GM12873 (cell line): Measurements from ENCODE around the gene TOR1AIP2.

ENCODE experiments used
- TF ChIP-seq, protein P1 (sequence below): IDR thresholded peaks from 2 replicates; pipeline ENCODE4 v1.5.1; 2012; ENCODE audit warnings: low read depth, mild to moderate bottlenecking, moderate library complexity, low read length, control low read depth; ENCODE audit not compliant: insufficient read depth; ENCODE audit errors: missing control alignments

Gene TOR1AIP2

DNA sequence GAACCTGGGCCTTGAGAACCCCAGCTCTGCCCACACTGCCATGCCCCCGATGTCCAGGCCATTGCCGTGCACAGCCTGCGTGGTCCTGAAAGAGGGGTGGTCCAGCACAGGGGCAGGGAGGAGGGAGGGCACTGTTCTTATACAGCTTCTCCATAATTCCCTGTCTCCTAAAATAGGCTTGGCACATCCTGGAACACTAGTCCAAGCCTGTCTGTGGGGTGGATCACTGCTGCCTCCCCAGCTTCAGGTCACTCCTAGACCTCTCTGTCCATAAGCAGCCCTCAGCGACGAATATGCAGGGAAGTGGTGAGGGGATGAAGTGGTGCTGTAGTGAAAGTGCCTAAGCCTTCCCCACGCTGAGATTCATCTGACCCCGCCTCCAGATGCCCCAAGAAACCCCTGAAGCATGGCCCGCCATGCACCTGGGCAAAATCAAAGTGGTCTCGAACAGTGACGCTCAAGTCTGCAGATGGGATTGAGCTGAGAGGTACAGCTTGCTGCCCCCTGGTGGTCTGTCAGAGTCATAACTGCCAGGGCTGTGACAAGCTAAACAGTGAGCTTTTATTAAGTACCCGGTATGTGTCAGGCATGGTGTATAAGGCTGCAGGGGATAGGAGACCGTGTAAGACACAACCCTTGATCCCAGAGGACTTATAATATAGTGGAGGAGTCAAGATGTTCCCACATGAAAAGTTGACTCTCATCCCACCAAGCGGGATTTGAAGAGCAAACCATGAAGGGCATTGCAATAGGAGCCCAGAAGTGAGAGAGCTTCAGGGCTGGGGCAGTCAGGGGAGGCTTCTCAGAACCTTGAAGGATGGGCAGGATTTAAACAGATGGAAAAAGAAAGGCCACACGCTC lies 67.9 kb downstream of the TOR1AIP2 start:
- TF ChIP-seq, protein P1, sequence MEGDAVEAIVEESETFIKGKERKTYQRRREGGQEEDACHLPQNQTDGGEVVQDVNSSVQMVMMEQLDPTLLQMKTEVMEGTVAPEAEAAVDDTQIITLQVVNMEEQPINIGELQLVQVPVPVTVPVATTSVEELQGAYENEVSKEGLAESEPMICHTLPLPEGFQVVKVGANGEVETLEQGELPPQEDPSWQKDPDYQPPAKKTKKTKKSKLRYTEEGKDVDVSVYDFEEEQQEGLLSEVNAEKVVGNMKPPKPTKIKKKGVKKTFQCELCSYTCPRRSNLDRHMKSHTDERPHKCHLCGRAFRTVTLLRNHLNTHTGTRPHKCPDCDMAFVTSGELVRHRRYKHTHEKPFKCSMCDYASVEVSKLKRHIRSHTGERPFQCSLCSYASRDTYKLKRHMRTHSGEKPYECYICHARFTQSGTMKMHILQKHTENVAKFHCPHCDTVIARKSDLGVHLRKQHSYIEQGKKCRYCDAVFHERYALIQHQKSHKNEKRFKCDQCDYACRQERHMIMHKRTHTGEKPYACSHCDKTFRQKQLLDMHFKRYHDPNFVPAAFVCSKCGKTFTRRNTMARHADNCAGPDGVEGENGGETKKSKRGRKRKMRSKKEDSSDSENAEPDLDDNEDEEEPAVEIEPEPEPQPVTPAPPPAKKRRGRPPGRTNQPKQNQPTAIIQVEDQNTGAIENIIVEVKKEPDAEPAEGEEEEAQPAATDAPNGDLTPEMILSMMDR, result peak; percentile 96

DNA sequence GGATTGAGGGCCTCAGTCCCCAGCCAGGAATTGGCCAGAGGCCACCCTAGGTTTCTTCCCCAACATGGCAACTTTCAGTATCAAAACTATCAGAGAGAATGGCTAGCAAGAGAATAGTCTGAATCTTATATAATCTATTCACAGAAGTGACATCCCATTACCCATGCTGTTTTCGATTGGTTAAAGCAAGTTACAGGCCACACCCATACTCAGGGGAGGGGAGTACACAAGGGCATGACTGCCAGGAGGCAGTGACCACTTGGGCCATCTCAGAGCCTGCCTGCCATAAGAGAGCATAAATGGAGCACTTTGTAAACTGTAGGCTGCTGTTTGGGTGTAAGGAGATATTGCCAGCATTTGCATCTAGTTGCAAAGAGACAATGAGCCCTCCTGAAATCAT lies 69.1 kb downstream of the TOR1AIP2 start:
- TF ChIP-seq, protein P1, result no peak

DNA sequence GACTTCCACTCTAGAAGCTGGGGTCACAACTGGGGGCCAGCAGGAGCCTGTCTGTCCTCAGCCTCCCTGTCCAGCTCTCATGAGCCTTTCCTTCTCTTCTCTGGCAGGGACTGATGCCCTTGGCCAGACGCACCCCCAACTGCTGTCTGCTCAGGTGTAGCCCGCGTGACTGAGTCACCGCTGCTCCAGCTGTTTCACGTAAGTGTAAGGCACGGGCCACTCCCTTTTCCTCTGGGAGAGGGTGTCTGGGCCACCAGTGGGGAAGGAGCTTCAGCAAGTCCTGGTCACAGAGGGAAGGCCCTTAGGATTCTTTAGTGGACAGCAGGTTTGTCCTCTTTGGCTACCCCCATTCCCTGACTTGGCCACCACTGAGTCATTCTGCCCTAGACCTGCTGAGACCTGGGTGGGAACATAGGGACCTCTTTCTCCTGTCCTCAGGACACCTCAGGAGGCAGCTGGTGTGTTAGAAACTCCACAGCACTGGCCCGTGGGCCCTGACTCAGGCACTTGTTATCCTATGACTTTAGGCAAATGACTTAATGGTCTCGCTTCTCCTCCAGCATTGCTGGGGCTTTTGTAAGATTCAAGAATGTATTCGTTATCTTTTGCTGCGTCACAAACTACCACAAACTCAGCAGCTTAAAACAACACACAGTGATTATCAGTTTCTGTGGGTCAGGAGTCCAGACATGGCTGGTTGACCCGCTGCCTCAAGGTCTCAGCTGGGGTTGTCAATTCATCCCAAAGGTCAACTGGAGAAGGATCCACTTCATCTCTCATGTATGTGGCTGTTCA lies 69.7 kb downstream of the TOR1AIP2 start:
- TF ChIP-seq, protein P1, result no peak

DNA sequence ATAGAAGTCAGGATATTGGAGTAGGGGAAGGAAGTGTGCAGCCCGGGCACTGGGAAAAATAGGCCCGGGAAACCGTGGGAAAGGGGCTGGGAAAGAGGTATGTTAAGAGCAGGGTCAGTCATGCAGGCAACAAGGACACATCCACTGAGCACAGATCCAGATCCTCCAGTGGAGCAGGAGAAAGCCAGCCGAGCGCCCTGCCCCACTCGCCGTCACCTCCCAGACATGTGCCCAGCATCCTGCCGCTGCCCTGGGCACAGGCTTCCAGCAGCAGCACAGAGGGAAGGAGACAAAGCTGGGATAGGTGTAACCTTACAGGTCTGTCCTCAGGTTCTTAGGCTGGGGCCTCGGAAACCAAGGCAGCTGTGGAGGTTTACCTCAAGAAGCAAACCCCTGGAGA lies 70.3 kb downstream of the TOR1AIP2 start:
- TF ChIP-seq, protein P1, result no peak

DNA sequence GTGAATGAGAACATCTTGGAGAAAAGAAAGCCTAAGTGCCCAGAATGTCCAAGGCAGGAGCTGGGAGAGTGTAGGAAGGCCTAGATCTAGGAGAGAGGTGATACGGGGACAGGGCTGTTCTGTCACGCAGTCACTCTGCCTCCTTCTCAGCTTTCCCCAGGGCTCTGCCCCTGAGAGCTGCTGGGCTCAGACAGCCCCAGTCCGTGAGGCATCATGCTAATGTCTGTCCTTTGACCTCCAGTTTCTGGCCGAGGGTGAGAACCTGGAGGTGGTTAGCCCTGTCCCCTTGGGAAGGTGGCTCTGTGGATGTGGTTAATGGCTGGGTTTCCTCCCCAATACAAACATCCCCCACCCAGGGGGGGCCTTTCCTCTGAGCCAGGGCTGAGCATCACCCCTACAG lies 71.3 kb downstream of the TOR1AIP2 start:
- TF ChIP-seq, protein P1, result no peak

DNA sequence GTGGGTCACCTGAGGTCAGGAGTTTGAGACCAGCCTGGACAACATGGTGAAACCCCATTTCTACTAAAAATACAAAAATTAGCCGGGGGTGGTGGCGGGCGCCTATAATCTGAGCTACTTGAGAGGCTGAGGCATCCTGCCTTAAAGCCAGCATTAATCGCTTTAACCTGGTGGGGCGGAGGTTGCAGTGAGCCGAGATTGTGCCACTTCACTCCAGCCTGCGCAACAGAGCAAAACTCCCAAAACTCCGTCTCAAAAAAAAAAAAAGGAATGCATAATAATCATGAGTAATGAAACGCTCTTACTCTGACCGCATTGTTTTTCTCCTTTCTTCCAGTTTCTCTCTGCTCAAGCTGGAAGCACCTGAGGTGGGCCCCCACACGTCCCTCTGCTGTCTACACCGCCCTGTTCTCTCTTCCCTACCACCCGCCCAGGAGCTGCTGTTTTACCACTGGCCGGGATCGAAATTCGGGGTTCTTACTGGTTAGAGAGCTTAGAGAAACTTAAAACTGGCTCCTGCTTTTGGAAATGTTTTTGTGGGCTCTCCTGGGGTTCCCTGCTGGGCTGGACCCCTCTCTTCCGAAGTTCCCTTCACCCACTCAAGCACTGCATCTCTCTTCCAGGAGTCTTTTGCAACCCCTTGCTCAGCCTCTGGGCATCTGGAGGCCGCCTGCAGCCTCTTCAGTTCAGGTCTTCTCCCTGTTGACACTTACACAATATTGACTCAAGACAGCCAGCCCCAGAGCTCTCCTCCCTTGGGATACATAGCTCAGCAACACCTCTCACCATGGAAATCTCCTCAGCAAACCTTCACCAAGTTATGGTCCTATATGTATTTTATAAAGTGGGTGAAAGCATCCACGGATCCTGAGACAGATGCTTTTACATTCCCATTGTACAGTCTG lies 72.1 kb downstream of the TOR1AIP2 start:
- TF ChIP-seq, protein P1, result no peak

DNA sequence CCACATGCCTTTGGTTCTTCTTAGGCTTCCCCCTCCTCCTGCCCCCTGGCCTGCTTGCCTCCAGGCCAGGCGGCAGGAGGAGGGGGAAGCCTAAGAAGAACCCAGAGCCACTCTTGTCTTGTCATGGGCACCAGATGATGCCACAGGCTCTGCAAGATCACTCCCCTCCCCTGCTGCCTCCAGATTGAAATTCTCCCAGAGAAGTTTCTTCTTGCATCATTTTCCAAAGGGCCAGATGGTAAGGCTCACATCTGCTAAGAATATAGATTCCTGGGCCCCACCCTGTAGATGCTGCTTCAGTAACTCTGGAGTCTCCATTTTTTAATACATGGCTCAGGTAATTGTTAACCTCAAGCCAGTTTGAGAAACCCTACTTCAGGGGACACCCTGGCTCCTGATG lies 73.7 kb downstream of the TOR1AIP2 start:
- TF ChIP-seq, protein P1, result no peak
